ENCODE results near the gene MIOX. TPM values are rescaled to one million over a fixed set of nuclear protein-coding genes. Genes with fewer than 3 reads are reported as not detected.

Gene MIOX
- total RNA-seq, 1 experiment from 2014 or later, result 1.5 TPM

DNA sequence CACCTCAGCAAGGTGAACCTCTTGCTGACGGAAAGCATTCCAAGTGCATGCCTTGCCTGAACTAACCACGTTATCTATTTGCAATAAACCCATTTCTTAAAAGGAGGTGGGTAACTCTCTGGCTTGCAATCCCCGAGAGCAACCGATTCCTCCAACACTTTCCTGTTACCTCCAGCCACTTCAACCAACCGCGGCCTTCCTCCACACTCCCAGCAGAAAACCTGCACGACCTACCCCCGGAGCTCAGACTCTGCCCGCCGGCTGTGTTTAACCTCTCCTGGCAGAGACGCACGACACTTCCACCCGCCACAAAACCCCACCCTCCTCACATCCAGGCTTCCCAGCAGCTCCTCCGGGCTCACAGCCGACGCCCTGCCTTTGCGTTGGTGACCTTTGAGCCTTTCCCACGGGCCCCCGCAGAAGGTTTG, 38.0 kb downstream of the MIOX start:
- Histone ChIP-seq H3K9me3 (ENCODE audit: insufficient read depth, low read depth) (no peaks in the 10 kb centered on the region), H2AFZ (peak overlapping the region; percentile 85), H3F3A (ENCODE audit: insufficient read depth, low read depth) (peaks cover 53% of the 10 kb centered on the region), H3K79me2 (ENCODE audit: low read depth) (peaks cover 23% of the 10 kb centered on the region), H3K4me1 (replicated peaks; ENCODE audit: insufficient read depth) (peaks cover 23% of the 10 kb centered on the region), H3K9me2 (ENCODE audit: insufficient read depth) (no peaks in the 10 kb centered on the region), H4K20me1 (ENCODE audit: insufficient read depth) (peaks cover 24% of the 10 kb centered on the region), H3K36me3 (ENCODE audit: low read depth) (peaks cover 7% of the 10 kb centered on the region), H3K27me3 (ENCODE audit: insufficient read depth, low read depth) (no peaks in the 10 kb centered on the region), H3K27ac (peak overlapping the region; percentile 56), H3K4me2 (peak overlapping the region; percentile 94), H3K4me3 (peak overlapping the region; percentile 96)
- CTCF ChIA-PET, result interaction anchor here (1.2 to 2.6 kb wide), 2 partner anchors 38 to 183 kb away, joined by 4 to 14 read pairs; partner anchors contain the start of gene SYCE3
- no peak for TF ChIP-seq EZH2 (IDR thresholded peaks at IDR 0.05; ENCODE audit: low read depth)
- TF ChIP-seq CTCF (conservative IDR thresholded peaks at IDR 0.05), result no peak
- POLR2A ChIA-PET (ENCODE audit: unreplicated experiment), result interaction anchor here (1.4 kb wide), 1 partner anchor 17 kb away, joined by 27 read pairs; the partner anchor contains the start of genes LMF2 and NCAPH2
- BruUV-seq (replicated peaks), result no TSS peak
- no peak for DNase-seq
- intact Hi-C loops (cut with micrococcal nuclease; ENCODE audit: unreplicated experiment), result loop anchor here (2.0 kb wide), 1 partner anchor 16 kb away; the partner anchor contains the start of gene NCAPH2

DNA sequence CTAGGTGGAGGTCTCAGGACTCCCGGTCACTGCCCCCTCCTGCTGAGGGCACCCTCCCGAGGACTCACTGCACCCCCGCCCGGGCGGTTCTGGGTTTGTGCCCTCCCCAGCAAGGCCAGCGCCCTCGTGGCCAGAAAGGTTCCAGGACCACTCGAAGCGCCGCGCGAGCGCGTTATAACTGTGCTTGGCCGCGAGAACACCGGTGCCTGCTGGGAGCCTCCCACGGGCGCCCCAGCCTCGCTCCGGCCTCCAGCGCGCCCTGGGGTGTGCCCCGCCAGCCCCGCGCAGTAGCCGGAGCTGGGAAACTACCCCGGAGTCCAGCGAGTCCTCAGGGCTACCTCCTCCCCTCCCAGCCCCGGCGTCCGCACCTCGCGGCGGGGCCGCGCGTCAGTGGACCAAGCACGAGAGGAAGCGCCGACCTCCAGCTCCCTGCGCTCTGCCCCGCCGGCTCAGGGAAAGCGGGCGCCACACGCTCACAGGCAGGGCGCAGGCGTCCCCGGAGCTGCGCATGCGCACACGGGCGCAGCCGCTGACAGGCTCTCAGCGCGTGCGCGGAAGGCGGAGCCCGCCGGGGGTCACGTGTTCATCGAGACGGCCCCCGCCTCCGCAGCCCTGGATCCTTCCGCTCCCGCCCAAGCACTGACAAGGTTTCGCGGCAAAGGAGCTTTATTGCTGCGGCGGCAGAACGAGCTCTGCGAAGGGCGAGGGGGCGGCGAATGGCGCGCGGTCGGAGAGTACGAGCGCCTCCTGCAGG, 38.6 kb downstream of the MIOX start, which contains the start of gene SCO2:
TSS of gene SCO2 (minus strand) at position 495 of the 754 bp plus-strand sequence. CDS start 1,187 bp downstream, outside the sequence.
- Histone ChIP-seq H2AFZ (peak within 1 kb of the TSS; percentile 85), H3K9me3 (ENCODE audit: insufficient read depth, low read depth) (no peaks in the 10 kb centered on the region), H4K20me1 (ENCODE audit: insufficient read depth) (peaks cover 24% of the 10 kb centered on the region), H3K27me3 (ENCODE audit: insufficient read depth, low read depth) (no peaks in the 10 kb centered on the region), H3K36me3 (ENCODE audit: low read depth) (peaks cover 5% of the 10 kb centered on the region), H3K4me3 (peak within 1 kb of the TSS; percentile 96), H3K4me2 (peak within 1 kb of the TSS; percentile 94), H3K4me1 (replicated peaks; ENCODE audit: insufficient read depth) (peaks cover 23% of the 10 kb centered on the region), H3K79me2 (ENCODE audit: low read depth) (peaks cover 23% of the 10 kb centered on the region), H3K9me2 (ENCODE audit: insufficient read depth) (no peaks in the 10 kb centered on the region), H3F3A (ENCODE audit: insufficient read depth, low read depth) (peaks cover 55% of the 10 kb centered on the region), H3K27ac (peak within 1 kb of the TSS; percentile 56)
- no peak for TF ChIP-seq EZH2 (IDR thresholded peaks at IDR 0.05; ENCODE audit: low read depth)
- TF ChIP-seq CTCF (conservative IDR thresholded peaks at IDR 0.05), result peak; percentile 31; the same call in 1 of the 2 replicates
- ChIA-PET CTCF (interaction anchor here (0.6 to 2.6 kb wide), 14 partner anchors 14 to 512 kb away, joined by 3 to 14 read pairs (median 4); partner anchors contain the start of genes LMF2 and SYCE3), POLR2A (ENCODE audit: unreplicated experiment) (interaction anchor here (0.6 to 1.4 kb wide), 6 partner anchors 13 to 594 kb away, joined by 3 to 27 read pairs (median 4); partner anchors contain the start of genes LMF2 and NCAPH2)
- peak; percentile 94 to 97 for DNase-seq
- no TSS peak for BruUV-seq (replicated peaks)
- intact Hi-C loops (cut with micrococcal nuclease; ENCODE audit: unreplicated experiment), result loop anchor here (2.0 kb wide), 1 partner anchor 16 kb away; the partner anchor contains the start of gene NCAPH2

DNA sequence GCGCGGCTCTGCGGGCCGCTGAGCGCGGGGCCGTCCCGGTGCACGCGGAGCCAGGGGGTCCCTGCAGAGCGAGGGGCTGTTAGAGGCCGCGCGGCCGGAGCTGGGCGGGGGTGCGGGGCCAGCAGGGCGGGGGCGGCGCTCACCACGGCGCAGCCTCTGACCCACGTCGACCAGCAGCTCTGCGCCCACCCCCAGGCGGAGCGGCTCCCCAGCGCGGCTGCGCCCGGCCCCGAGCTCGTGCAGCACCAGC, 39.1 kb downstream of the MIOX start:
- H3K4me1 ChIP-seq (replicated peaks; ENCODE audit: insufficient read depth), result peaks cover 23% of the 10 kb centered on the region
- peaks cover 5% of the 10 kb centered on the region for H3K36me3 ChIP-seq (ENCODE audit: low read depth)
- peak overlapping the region; percentile 56 for H3K27ac ChIP-seq
- TF ChIP-seq CTCF (conservative IDR thresholded peaks at IDR 0.05), result no peak
- no peak for TF ChIP-seq EZH2 (IDR thresholded peaks at IDR 0.05; ENCODE audit: low read depth)
- ChIA-PET CTCF (interaction anchor here (0.6 to 2.6 kb wide), 14 partner anchors 13 to 512 kb away, joined by 3 to 14 read pairs (median 4); partner anchors contain the start of genes LMF2 and SYCE3), POLR2A (ENCODE audit: unreplicated experiment) (interaction anchor here (0.6 to 1.4 kb wide), 7 partner anchors 12 to 595 kb away, joined by 3 to 27 read pairs (median 4); partner anchors contain the start of genes LMF2 and NCAPH2)
- BruUV-seq (replicated peaks), result no TSS peak
- intact Hi-C loops (cut with micrococcal nuclease; ENCODE audit: unreplicated experiment), result loop anchor here (2.0 kb wide), 3 partner anchors 17 to 95 kb away; partner anchors contain the start of genes CHKB and NCAPH2
- peaks cover 24% of the 10 kb centered on the region for H4K20me1 ChIP-seq (ENCODE audit: insufficient read depth)
- peak overlapping the region; percentile 94 for H3K4me2 ChIP-seq
- H3F3A ChIP-seq (ENCODE audit: insufficient read depth, low read depth), result peaks cover 59% of the 10 kb centered on the region
- H3K27me3 ChIP-seq (ENCODE audit: insufficient read depth, low read depth), result no peaks in the 10 kb centered on the region
- H2AFZ ChIP-seq, result peak overlapping the region; percentile 85
- H3K9me2 ChIP-seq (ENCODE audit: insufficient read depth), result no peaks in the 10 kb centered on the region
- no peaks in the 10 kb centered on the region for H3K9me3 ChIP-seq (ENCODE audit: insufficient read depth, low read depth)
- peak overlapping the region; percentile 96 for H3K4me3 ChIP-seq
- no peak for DNase-seq
- peaks cover 23% of the 10 kb centered on the region for H3K79me2 ChIP-seq (ENCODE audit: low read depth)

All from PC-9 (cell line).